Mesenchymal stem cell (in vitro differentiated cells and primary cell): ENCODE measurements around the gene PDE3B.
A peak's percentile ranks its signal among the peaks of the same experiment; 100 is the strongest.

Source experiments
- DNase-seq: peaks from one replicate; pipeline ENCODE4 v3.0.0-alpha.2; 2013
- H2AFZ ChIP-seq: one replicate; pipeline ENCODE4 v1.6.1; 2013; ENCODE audit warnings: low read depth, mild to moderate bottlenecking, control low read depth, inconsistent platforms, low read length, moderate library complexity
- H2AK5ac ChIP-seq: 2 replicates; pipeline ENCODE4 v1.6.1; 2013; ENCODE audit warnings: low read length, moderate library complexity, mild to moderate bottlenecking, inconsistent platforms; ENCODE audit not compliant: severe bottlenecking
- H2BK120ac ChIP-seq: one replicate; pipeline ENCODE4 v1.6.1; 2013; ENCODE audit warnings: low read depth, mild to moderate bottlenecking, inconsistent platforms, low read length, moderate library complexity
- H2BK12ac ChIP-seq, 2 experiments: one replicate each; pipeline ENCODE4 v1.6.1; 2013; ENCODE audit warnings: inconsistent platforms in 2 of 2, low read length in 2 of 2, mild to moderate bottlenecking in 2 of 2, moderate library complexity in 2 of 2, control low read depth in 1 of 2
- H2BK15ac ChIP-seq: one replicate; pipeline ENCODE4 v1.6.1; 2013; ENCODE audit warnings: mild to moderate bottlenecking, low read depth, inconsistent platforms; ENCODE audit not compliant: poor library complexity, severe bottlenecking
- H2BK5ac ChIP-seq: 2 replicates; pipeline ENCODE4 v1.6.1; 2013; ENCODE audit warnings: low read depth, mild to moderate bottlenecking, low read length, control low read depth, inconsistent platforms; ENCODE audit not compliant: poor library complexity, severe bottlenecking
- H3K14ac ChIP-seq, 2 experiments: one replicate each; pipeline ENCODE4 v1.6.1; 2013; ENCODE audit warnings: inconsistent platforms in 2 of 2, low read length in 2 of 2, control low read depth in 1 of 2, mild to moderate bottlenecking in 1 of 2, moderate library complexity in 1 of 2
- H3K18ac ChIP-seq, 2 experiments: one replicate each; pipeline ENCODE4 v1.6.1; 2013; ENCODE audit warnings: inconsistent platforms in 2 of 2, low read length in 2 of 2, control low read depth in 1 of 2, low read depth in 1 of 2, mild to moderate bottlenecking in 1 of 2
- H3K23ac ChIP-seq, 2 experiments: one replicate each; pipeline ENCODE4 v1.6.1; 2013; ENCODE audit warnings: inconsistent platforms in 2 of 2, low read length in 2 of 2, mild to moderate bottlenecking in 2 of 2, moderate library complexity in 2 of 2, control low read depth in 1 of 2
- H3K27ac ChIP-seq: 2 replicates; pipeline ENCODE4 v1.5.1; 2013; ENCODE audit warnings: mild to moderate bottlenecking, moderate library complexity, low read length, control low read depth, inconsistent platforms; ENCODE audit not compliant: poor library complexity, severe bottlenecking
- H3K27me3 ChIP-seq, 2 experiments: 2 replicates each; pipeline versions ENCODE4 v1.6.1 to v1.7.0; 2013; ENCODE audit warnings: low read length in 2 of 2, mild to moderate bottlenecking in 2 of 2, moderate library complexity in 2 of 2, control low read depth in 1 of 2, inconsistent platforms in 1 of 2; ENCODE audit not compliant: control insufficient read depth in 1 of 2, insufficient read depth in 1 of 2
- H3K36me3 ChIP-seq, 2 experiments: 2 replicates each; pipeline versions ENCODE4 v1.6.1 to v1.7.0; 2013; ENCODE audit warnings: low read length in 2 of 2, control low read depth in 1 of 2, inconsistent platforms in 1 of 2, low read depth in 1 of 2, mild to moderate bottlenecking in 1 of 2; ENCODE audit not compliant: insufficient read depth in 2 of 2, control insufficient read depth in 1 of 2
- H3K4ac ChIP-seq, 2 experiments: one replicate each; pipeline ENCODE4 v1.6.1; 2013; ENCODE audit warnings: inconsistent platforms in 2 of 2, low read length in 2 of 2, mild to moderate bottlenecking in 2 of 2, moderate library complexity in 2 of 2, control low read depth in 1 of 2, low read depth in 1 of 2
- H3K4me1 ChIP-seq: 2 replicates; pipeline ENCODE4 v1.6.1; 2013; ENCODE audit warnings: low read depth, low read length, control low read depth; ENCODE audit not compliant: control insufficient read depth, insufficient read depth
- H3K4me2 ChIP-seq: 2 replicates; pipeline ENCODE4 v1.6.1; 2013; ENCODE audit warnings: low read length, mild to moderate bottlenecking, inconsistent platforms; ENCODE audit not compliant: poor library complexity, severe bottlenecking
- H3K4me3 ChIP-seq, 2 experiments: 2 replicates each; pipeline versions ENCODE4 v1.5.1 to v1.7.0; 2013; ENCODE audit warnings: low read length in 2 of 2, mild to moderate bottlenecking in 2 of 2, control low read depth in 1 of 2, low read depth in 1 of 2; ENCODE audit not compliant: insufficient read depth in 1 of 2
- H3K79me1 ChIP-seq: replicated peaks from 2 replicates; pipeline ENCODE4 v1.6.1; 2013; ENCODE audit warnings: mild to moderate bottlenecking, control low read depth, low read length, inconsistent platforms; ENCODE audit not compliant: poor library complexity, severe bottlenecking
- H3K9ac ChIP-seq: 2 replicates; pipeline ENCODE4 v1.7.0; 2013; ENCODE audit warnings: mild to moderate bottlenecking, low read length, moderate library complexity
- H3K9me3 ChIP-seq: 2 replicates; pipeline ENCODE4 v1.7.0; 2013; ENCODE audit warnings: mild to moderate bottlenecking, low read length; ENCODE audit not compliant: control insufficient read depth
- H4K8ac ChIP-seq: one replicate; pipeline ENCODE4 v1.6.1; 2013; ENCODE audit warnings: inconsistent platforms, mild to moderate bottlenecking, low read length, moderate library complexity
- H4K91ac ChIP-seq: one replicate; pipeline ENCODE4 v1.6.1; 2013; ENCODE audit warnings: mild to moderate bottlenecking, low read length, inconsistent platforms
- WGBS: methylation state at CpG from one replicate; pipeline ENCODE4 v1.1.7; 2013; ENCODE audit warnings: mixed read lengths; 5-methylcytosine and 5-hydroxymethylcytosine counted together

PDE3B gene

DNA sequence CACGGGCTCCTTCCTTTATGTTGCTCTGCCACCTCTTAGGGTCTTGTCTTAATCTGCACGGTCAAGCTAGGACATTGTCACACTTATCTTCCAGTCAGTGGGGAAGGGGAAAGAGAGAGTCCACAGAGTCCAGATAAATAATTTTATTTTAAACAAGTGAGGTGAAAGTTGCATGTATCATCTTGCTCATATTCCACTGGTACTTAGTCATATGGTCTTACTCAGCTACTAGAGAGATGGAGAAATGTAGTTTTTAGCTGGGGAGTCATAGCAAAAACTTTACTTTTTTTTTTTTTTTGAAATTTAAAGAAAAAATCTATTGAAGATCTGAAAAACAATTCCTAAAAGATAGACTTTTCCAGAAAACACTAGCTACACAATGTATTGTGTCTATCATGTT is 29.0 kb downstream of the PDE3B start:
- Histone ChIP-seq H3K27me3 (no peaks in the 10 kb centered on the region), H2AK5ac (no peak overlapping the region), H2BK12ac (no peak overlapping the region), H3K14ac (no peak overlapping the region), H2BK120ac (no peak overlapping the region), H3K79me1 (no peaks in the 10 kb centered on the region), H2AFZ (no peak overlapping the region), H3K4me1 (no peaks in the 10 kb centered on the region), H3K18ac (no peak overlapping the region), H3K4ac (no peak overlapping the region), H4K8ac (no peak overlapping the region), H2BK15ac (no peak overlapping the region), H3K9me3 (no peaks in the 10 kb centered on the region), H2BK5ac (no peak overlapping the region), H3K4me2 (no peak overlapping the region), H4K91ac (no peak overlapping the region), H3K4me3 (no peak overlapping the region), H3K9ac (no peak overlapping the region), H3K27ac (no peak overlapping the region), H3K36me3 (no peaks in the 10 kb centered on the region), H3K23ac (no peak overlapping the region)
- 79% methylated on average over 2 of the region's 2 CpGs for WGBS
- peak; percentile 26 for DNase-seq

- no peak overlapping the region for H3K23ac ChIP-seq
Observed at GRCh38 chr11:14673421-14673820, 29.8 kb downstream of the PDE3B start.

GRCh38 chr11:14673824-14674405 is 30.3 kb downstream of the PDE3B start:
- no peak overlapping the region for H2BK12ac ChIP-seq
- H3K36me3 ChIP-seq: no peaks in the 10 kb centered on the region
- no peak overlapping the region for H4K8ac ChIP-seq
- no peak overlapping the region for H3K4me2 ChIP-seq
- H2BK120ac ChIP-seq: no peak overlapping the region
- DNase-seq: no peak
- no peak overlapping the region for H2BK15ac ChIP-seq
- no peak overlapping the region for H2AK5ac ChIP-seq
- 86% methylated on average over 8 of the region's 8 CpGs for WGBS
- no peak overlapping the region for H3K27ac ChIP-seq
- H3K79me1 ChIP-seq: no peaks in the 10 kb centered on the region
- no peak overlapping the region for H3K9ac ChIP-seq
- H3K4ac ChIP-seq: no peak overlapping the region
- no peaks in the 10 kb centered on the region for H3K27me3 ChIP-seq
- no peak overlapping the region for H4K91ac ChIP-seq
- no peak overlapping the region for H3K14ac ChIP-seq
- H3K9me3 ChIP-seq: peaks cover 1% of the 10 kb centered on the region
- no peaks in the 10 kb centered on the region for H3K4me1 ChIP-seq
- no peak overlapping the region for H2BK5ac ChIP-seq
- no peak overlapping the region for H2AFZ ChIP-seq
- no peak overlapping the region for H3K18ac ChIP-seq
- no peak overlapping the region for H3K23ac ChIP-seq
- H3K4me3 ChIP-seq: no peak overlapping the region

More at GRCh38 chr11:14673421-14673820, 29.8 kb downstream of the PDE3B start:
- Histone ChIP-seq H2AK5ac (no peak overlapping the region), H3K27me3 (no peaks in the 10 kb centered on the region), H3K18ac (no peak overlapping the region), H3K4me3 (no peak overlapping the region), H3K14ac (no peak overlapping the region), H3K4me1 (no peaks in the 10 kb centered on the region), H3K4ac (no peak overlapping the region), H2BK5ac (no peak overlapping the region), H4K8ac (no peak overlapping the region), H2AFZ (no peak overlapping the region), H3K36me3 (no peaks in the 10 kb centered on the region), H3K4me2 (no peak overlapping the region), H3K9me3 (no peaks in the 10 kb centered on the region), H2BK15ac (no peak overlapping the region), H2BK120ac (no peak overlapping the region), H2BK12ac (no peak overlapping the region), H3K27ac (no peak overlapping the region), H3K9ac (no peak overlapping the region), H4K91ac (no peak overlapping the region), H3K79me1 (no peaks in the 10 kb centered on the region)
- WGBS: 87% methylated on average over 4 of the region's 4 CpGs
- no peak for DNase-seq

DNA sequence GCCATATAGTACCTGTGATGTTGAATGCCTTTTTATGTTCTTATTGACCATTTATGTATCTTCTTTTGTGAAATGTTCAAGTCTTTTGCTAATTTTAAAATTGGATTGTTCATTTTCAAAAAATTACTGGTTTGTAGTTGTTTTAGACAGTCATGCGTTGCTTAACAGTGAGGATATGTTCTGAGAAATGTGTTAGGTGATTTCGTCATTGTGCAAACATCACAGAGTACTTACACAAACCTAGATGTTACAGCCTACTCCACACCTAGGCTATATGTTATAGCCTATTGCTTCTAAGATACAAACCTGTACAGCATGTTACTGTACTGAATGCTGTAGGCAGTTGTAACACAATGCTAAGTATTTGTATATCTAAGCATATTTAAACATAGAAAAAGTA is 32.5 kb downstream of the PDE3B start:
- H4K8ac ChIP-seq: no peak overlapping the region
- H3K9ac ChIP-seq: no peak overlapping the region
- H3K18ac ChIP-seq: no peak overlapping the region
- H2BK15ac ChIP-seq: no peak overlapping the region
- no peak overlapping the region for H2AK5ac ChIP-seq
- no peak overlapping the region for H2BK12ac ChIP-seq
- peaks cover 8% of the 10 kb centered on the region for H3K9me3 ChIP-seq
- no peak overlapping the region for H2BK120ac ChIP-seq
- H3K4me3 ChIP-seq: no peak overlapping the region
- no peak overlapping the region for H3K14ac ChIP-seq
- DNase-seq: no peak
- H3K4me1 ChIP-seq: no peaks in the 10 kb centered on the region
- H3K4me2 ChIP-seq: no peak overlapping the region
- H4K91ac ChIP-seq: no peak overlapping the region
- no peak overlapping the region for H3K23ac ChIP-seq
- H3K27me3 ChIP-seq: no peaks in the 10 kb centered on the region
- H3K79me1 ChIP-seq: no peaks in the 10 kb centered on the region
- WGBS: no CpG with 5 or more reads among the region's 2 CpGs
- no peaks in the 10 kb centered on the region for H3K36me3 ChIP-seq
- no peak overlapping the region for H2AFZ ChIP-seq
- H3K4ac ChIP-seq: no peak overlapping the region
- H2BK5ac ChIP-seq: no peak overlapping the region
- H3K27ac ChIP-seq: no peak overlapping the region
